ENCODE measurements around the gene ANKRD39.
"Not testable (repeated sequence)": the region's sequence is repeated elsewhere in the genome, so short reads cannot be mapped to it uniquely, and the experiment has no call there.

Gene ANKRD39

GRCh38 chr2:96806468-96807126, 51.2 kb downstream of the ANKRD39 start:
- no peak for DNase-seq

GRCh38 chr2:96805946-96806345, 51.9 kb downstream of the ANKRD39 start:
- not testable (repeated sequence) for DNase-seq

DNA sequence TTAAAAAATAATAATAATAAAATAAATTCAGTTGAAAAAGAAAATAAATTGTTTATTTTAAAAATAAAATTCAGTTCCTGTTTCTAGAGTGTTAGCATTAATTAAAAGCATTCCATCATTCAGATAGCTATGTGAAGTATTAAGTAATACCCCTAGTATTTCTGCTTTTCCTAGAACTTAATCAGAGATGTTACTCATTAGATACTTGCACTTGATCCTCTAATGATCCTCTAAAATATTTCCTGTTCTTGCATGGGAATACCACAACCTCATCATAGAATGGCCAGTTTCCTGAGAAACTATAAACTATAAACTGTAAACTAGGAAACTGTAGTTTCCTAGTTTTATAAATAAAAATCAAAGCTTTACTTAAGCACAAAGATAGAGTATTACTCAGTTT, 52.8 kb downstream of the ANKRD39 start:
- no peak for DNase-seq

GRCh38 chr2:96802721-96803120, 55.1 kb downstream of the ANKRD39 start:
- DNase-seq: no peak

GRCh38 chr2:96801786-96802595, 55.8 kb downstream of the ANKRD39 start:
- no peak for DNase-seq

DNA sequence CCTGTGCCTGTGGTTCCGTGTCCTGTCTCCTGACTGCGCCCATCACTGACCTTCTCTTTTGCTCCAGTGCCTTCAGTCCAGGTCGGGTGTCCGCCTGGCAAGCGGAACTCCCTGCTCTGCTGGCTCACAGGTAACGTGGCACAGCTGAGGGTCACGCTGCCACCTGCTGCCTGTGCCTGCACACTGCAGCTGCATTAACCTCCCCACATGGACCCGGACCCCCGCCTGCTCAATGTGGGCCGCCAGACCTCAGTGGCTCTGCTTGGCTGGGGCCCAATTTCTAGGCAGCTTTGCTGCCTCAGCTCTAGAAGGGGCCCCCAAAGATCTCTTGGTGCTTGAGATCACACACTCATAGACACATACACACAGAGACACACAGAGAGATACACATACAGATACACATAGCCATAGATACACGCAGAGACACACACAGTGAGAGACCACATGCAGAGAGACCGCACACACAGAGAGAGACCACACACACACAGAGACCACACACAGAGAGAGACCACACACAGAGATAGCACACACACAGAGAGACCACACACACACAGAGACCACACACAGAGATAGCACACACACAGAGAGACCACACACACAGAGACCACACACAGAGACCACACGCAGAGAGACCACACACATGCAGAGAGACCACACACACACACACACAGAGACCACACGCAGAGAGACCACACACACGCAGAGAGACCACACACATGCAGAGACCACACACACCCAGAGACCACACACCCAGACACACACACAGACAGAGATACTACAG, 56.6 kb downstream of the ANKRD39 start:
- peak; percentile 69 for DNase-seq

DNA sequence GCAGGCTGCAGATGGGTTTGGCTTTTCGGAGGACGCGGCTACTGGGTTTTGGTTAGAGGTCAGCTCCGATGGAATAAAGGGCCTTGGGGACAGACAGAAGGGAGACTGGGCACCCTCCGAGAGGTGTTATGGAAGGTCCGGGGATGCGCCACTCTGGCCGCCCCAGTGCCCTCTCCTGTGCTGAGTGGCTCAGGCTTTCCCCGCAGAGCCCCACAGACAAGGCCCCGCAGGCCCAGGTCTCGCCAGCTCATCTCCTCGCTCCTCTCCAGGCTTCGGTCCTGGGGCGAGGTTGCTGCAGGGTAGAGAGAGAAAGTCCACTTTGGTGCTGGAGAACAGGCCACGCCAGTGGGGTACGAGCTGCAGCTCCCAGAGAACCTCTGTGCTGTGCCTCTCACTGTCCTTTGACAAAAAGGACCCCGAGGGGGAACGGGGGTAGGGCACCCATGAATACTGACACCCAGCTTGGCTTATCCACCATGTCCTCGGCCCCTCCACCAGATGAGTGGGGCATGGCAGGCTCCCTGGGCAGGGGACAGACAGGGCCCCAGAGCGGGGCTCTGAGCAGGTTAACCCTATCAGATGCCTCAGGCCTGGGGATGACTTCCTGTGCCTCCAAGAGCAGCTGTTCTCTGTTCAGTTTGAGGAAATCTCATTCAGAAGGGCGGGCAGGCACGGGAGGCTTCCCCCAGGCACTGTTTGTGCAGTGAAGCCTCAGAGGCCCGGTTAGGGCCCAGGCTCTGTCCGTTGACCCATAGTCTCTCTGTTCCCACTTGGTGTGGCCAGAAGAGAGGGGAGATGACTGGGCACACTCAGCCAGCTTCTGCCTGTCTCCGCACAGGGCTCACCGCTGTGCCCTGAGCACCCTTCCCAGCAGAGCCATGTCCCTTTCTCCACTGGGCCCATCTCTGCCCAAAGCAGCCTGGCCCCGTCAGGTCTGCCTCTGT, 57.5 kb downstream of the ANKRD39 start:
- no peak for DNase-seq

- DNase-seq: no peak
These were observed 58.2 kb downstream of the ANKRD39 start for GRCh38 chr2:96799623-96799935.

DNA sequence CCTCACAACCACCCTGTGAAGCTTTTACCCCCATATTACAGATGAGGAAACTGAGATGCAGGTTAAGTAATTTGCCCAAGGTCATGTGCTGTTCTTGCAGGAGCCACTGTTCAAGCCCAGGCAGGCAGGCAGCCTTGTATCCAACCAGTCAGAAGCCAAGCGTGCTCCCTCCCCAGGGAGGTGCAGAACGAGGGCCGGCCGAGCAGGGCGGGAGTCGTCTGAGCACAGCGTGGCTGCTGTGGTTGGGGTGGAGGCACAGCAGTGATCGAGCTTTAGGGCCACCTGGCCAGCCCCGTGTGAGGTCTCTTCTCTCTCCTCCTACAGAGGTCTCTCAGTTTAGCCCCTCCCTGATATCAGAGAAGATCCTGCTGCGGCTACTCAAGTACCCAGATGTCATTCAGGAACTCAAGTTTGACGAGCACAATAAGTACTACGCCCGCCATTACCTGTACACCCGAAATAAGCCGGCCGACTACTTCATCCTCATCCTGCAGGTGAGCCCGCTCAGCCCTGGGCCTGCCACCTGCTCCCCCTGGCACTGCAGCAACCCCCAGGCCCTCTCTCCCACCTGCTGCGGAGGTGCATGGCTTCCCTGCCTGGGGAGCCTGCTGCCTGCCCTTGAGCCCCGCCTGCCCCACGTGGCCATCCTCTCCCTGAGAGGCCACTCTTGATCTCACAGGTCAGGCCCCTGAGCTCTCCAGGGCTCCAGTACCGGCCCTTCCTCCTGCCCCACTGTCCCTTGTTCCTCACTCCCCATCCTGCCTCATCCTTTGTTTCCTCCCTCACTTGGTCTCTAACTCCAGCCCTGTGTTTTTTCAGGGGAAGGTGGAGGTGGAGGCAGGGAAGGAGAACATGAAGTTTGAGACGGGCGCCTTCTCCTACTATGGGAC, 58.8 kb downstream of the ANKRD39 start:
- peak; percentile 81 for DNase-seq
